Left cardiac atrium (tissue), 4 donors: ENCODE measurements around the gene MRAP. TPM values are rescaled to one million over a fixed set of nuclear protein-coding genes. Genes with fewer than 3 reads are reported as not detected.
A peak's percentile ranks its signal among the peaks of the same experiment; 100 is the strongest.

ENCODE experiments used
- ATAC-seq, 2 donors: fragments of 200-7000 bp; cut with Tn5 transposase; one replicate each; pipeline ENCODE4 v1.9.1; 2020; ENCODE audit warnings: mild to moderate bottlenecking in 2 of 2, moderate library complexity in 2 of 2
- DNase-seq: peaks from one replicate; pipeline ENCODE4 v3.0.0-alpha.2; 2020
- intact Hi-C, 2 donors: fragments of 100-400 bp; cut with DNase I; formaldehyde crosslinking; loops; one replicate each; pipeline versions ENCODE4 v1.14.1 to v1.15.1; 2022 to 2023
- total RNA-seq, 2 donors: library from RNA; stranded (reverse); fragmentation: NEBNext Ultra II Directional; extraction: Animal tissue kit (Norgen Biotek cat#: 25700); gene quantifications; one replicate each; pipeline ENCODE4 v1.2.1, GENCODE V29; 2021
- donor health status: DM: no; HTN: yes; CAD: no.
- donor health status: DM: no; HTN: yes; CAD: no; lungs with severe emphysema.
- donor health status: DM: yes; HTN: yes; CAD: no.
- donor health status: Dilated cardiomyopathy.

The MRAP gene
- total RNA-seq, 2 donors from 2014 or later: 15.0 to 22.3 TPM

DNA sequence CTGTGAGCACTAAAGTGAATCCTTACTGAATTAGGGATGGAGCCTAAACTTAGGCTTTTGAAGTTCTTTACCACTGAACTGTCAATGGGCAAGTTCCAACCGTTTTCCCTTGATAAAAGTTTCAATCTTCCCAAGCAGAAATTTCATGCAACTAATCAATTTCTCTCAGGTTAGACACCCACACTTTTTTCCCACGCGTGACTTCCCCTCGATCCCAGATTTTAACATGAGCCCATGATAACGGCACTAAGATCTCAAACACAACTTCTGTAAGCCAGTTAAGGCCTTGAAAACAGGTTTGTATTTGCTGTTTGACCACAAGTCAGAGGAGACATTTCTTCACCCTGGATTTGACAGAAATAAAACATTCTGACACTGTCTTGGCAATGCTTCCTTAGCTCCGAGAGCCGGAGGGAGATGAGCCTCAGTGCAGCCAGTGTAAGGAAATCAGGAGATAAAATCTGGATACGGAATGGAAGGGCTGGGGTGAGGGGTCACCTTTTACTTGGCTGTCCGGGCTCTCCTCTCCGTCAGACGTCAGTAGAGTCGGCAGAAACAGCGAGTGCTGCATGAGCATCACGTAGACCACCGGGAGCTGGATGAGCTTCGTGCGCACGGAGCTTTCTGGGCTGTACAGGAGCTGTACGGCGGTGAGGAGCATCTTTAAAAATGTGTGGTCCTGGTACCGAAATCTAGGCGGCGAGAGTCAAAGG lies 39.7 kb downstream of the MRAP start:
- ATAC-seq: no peak
- no peak for DNase-seq
- intact Hi-C loops: no loop called here

DNA sequence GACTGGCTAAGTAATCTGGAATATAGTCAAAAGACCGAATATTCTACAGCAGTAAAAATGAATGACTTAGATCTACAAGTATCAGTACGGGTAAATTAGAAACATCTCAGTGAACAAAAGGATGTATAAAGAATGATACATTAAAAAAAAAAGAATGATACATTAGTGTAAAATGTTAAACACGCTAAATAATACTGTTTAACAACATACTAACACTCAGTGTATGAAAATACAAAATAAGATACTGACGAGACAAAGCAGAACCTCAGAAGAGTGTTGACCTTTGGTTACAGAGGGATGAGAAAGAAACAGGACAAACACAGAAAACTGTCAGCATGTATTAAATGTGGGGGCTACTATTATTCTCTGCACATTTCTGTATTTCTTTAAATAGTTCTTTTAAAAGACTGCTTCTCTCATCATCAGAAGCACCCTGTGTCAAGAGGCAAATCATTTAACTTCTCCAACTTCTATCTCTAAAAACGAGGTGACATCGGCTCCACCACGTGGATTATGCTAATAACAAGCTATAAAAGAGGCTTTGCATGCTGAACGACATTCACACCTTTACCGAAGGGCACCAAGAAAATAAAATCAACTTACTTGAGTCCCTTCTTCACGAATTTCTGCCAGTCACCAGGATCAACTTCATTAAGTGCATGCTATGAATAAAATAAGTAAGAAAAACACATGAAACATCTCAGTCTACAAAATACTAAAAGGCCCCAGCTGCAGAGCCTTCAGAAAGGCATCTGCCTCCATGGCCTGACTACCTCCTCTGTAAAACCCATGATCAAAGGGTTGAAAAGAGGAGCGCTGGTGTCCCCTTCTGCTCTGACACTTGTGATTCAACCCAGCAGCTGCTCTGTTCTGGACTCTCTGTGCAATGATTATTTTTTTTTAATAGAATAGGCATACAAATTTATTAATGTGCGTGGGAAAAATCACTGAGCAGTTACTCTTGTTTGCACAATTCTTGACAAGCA lies 42.5 kb downstream of the MRAP start:
- intact Hi-C loops: no loop called here
- ATAC-seq: no peak
- DNase-seq: no peak

DNA sequence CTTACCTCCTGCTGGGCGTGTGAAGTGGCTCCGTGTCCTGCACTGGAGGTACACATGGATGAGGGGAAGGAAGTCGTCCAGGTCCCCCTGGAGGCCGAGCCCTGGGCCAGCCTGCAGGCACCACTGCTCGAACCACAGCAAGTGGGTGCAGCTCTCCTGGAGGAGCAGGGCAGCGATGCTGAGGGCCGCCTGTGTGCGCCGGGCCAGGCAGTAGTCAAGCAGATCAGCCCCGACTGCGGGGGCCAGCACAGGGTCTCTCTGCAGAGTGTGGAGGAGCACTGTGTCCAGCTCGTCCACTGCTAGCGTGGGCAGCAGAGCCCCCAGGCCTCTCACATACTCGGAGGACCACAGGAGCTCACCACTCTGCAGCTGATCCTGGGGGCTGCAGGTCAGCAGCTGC lies 48.3 kb downstream of the MRAP start:
- DNase-seq: no peak
- no peak for ATAC-seq
- intact Hi-C loops: no loop called here

DNA sequence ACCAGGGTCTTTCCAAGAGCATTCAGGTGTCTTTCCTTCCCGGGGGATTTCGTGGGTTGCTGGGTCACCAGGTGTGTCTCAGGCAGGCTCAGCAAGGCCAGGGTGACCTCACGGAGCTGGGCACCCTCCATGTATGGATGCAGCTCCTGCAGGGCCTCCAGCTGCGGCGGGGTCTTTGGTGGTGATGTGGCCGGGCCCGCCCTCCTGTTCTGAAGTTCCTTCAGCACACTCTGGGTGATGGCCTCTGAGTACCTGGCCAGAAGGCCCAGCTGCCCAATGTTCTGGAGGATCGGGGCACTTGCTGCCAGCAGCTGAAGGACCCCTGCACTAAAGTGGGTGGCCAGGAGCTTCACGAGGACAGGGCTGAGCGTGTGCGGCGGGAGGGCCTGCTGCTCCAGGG lies 48.7 kb downstream of the MRAP start:
- no peak for ATAC-seq
- no peak for DNase-seq
- intact Hi-C loops: no loop called here

DNA sequence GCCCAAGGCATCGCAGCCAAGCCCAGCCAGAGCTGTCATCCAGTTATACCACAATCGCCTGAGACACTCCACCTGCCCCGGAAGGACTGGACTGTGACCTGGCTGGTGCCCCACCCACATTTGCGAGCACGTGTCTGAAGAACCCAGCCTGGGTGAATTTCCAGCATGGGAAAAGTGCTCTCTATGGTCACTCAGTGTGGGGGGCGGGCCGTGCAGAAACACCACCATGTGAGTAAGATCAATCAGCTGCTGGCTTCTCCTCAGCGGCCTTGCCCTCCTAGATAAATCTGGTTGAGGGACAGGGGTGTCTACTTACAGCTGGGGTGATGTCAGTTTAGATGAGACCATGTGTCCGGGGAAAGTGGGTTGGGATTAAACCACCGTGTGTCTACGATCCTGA lies 49.3 kb downstream of the MRAP start:
- ATAC-seq (no peak), DNase-seq (no peak)
- intact Hi-C loops: no loop called here

DNA sequence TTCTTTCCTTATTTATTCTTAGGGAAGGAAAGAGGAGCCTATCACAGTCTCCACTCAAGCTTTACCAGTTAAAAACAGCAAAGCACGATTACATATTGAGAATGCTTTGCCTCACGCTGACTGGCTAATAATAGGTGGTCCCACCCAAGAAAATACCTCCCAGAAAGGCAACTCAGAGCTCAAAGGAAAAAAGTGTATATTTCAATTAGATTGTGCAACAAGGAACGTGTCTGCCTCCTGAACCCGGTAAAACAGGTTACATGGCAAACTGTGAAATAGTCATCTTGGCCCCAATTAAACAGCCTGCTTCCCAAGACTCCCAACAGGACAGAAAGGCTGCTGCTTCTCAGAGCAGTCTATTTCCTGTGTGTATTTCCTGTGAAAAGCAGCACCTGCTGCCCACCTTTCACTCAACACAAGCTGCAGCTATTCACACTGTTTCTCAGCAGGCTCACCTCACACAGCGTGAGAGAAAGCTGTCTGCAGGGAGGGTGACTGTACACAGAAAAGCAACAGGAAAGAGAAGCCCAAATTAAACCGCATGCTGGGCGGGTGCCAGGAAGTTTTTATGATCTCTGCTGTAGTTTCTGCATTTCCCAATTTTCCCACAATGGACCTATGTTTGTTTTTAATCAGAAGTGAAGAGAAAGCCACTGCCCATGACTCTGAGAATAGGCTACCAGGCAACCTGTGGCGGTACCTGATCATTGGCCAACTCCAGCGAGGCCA lies 50.1 kb downstream of the MRAP start:
- ATAC-seq (no peak), DNase-seq (no peak)
- intact Hi-C loops: no loop called here

DNA sequence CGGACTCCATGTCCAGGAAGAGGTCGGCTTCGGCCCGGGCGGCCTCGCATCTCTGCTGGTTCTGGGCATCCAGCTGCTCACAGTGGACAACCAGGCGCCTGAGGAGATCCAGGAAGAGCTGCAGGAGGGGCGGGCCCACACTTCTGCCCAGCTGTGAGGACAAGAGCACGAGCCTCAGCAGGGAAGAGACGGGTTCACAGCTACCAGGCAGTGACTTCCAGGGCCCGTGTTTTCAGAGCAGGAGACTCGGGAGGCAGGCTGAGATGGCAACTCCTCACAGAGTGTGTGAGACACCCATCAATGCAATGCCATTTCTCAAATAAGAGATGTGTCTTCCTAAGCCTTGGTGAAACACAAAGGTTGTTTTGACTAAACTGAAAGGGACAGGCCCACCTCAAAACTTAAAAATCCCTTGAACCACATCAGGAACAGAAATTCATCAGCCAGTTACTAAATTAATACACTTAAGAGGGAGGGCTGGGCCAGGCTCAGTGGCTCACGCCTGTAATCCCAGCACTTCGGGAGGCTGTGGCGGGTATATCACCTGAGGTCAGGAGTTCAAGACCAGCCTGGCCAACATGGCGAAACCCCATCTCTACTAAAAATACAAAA lies 50.8 kb downstream of the MRAP start:
- intact Hi-C loops: no loop called here
- ATAC-seq (no peak), DNase-seq (no peak)

DNA sequence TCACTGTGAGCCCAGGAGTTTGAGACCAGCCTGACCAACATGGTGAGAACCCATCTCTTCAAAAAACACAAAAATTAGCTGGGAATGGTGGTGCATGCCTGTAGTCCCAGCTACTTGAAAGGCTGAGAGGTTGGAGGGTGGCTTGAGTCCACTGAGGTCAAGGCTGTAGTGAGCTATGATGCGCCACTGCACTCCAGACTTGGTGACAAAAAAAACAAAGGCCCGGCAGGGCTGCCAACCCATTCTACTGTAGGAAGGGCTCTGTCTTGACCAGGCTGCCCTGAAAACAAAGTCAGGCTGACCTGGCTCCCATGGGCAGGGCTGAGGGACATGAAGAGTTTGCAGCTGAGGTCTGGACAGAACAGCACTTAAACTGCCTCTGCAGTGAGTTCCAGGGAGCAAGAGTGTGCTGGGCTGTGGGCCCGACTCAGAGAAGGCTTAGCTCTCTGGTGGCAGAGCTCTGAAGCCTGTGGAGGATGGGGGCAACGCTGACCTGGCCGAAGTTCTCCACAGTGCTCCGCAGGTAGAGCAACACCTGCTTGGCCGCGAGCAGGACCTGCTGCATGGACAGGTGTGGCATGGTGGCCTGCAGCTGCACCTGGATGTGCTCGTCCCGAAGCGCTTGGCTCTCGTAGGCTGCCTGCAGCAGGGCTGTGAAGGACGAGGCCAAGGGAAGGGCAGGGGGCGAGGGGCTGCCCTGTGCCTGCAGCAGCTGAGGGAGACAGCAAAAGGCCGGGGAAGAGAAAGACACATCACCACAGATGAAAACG lies 51.7 kb downstream of the MRAP start:
- ATAC-seq (no peak), DNase-seq (no peak)
- intact Hi-C loops: no loop called here

DNA sequence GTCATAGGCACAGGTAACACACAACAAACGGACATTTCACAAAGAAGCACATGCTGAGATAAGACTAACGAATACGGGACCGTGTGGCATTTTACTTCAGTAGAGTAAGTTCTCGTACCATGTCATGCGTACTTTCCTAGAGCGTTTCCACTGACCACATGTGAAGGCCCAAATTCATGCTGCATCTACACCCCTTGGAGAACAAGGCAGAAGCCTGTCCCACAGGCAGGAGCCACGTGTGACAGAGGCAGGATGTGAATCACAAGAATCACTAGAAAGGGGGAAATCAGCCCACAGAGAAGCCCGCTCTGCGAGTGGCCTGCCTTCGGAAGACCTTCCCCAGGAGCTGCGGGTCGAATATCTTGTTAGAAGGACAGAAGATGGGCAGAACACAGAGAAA lies 52.3 kb downstream of the MRAP start:
- intact Hi-C loops: no loop called here
- no peak for DNase-seq
- no peak for ATAC-seq

DNA sequence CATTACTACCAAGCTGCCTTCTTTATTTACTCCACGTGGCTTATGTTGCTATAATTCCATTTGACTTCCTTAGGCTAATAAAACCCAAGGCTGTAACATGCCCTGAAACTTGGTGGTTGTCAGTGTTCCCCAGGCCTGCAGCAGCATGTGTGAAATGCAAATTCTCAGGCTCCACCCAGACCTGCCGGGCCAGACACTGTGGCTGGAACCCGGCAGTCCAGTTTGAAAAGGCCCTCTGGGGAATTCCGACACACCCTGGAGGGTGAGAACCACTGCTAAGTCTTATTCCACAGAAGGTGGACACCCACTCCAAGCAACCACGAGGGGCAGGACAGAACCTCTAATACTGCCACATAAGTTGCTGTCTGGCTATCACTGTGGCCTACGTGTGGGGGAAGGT lies 52.8 kb downstream of the MRAP start:
- no peak for DNase-seq
- intact Hi-C loops: no loop called here
- no peak for ATAC-seq

DNA sequence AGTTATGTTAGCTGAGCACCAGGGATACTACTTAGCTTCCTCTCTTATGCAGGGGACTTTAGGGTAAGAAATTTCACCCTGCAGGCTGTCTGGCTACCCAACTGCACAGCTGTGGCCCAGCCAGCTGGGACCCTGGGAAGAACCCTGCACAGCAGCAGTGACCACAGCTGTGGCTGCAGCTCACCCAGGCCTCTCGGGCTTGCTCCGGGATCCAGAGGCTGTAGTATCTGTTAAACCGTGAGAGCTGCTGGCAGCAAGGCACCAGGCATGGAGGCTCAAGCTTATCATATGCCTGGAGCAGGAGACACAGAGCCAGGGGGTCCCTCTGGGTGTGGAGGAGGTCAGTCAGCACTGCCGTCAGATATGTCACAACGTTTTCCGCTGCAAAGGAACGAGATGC lies 53.9 kb downstream of the MRAP start:
- ATAC-seq (no peak), DNase-seq (no peak)
- intact Hi-C loops: no loop called here

DNA sequence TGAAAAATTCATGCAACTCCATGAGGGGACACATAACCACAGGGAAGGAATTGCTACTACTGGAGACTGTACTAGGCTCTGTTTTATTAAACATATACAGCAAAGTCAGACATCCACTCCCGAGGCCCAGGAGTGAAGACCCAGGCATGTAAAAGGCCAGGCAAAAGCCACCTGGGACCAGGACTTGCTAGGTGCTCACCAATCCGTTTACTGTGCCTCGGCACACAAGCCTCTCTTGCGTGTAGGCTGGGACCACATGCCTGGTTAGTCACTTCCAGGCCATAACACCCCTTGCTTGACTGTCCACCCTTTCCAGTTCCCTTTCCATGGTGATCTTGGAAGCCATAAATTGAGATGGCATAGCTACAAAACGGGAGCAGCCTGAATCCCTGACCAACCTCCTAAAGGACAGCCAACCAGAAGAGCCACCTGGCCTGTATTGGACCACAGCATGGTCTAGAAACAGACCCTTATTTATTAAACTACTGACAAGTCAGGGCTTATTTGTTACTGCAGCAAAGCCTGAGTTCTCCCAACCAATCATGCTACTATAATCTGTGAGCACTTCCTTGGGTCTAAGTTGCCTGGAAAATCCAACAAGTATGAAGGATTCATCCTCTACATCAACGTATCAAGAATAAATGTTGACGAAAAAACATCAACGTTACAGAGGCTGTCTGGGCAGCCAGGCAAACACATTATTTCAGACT lies 54.5 kb downstream of the MRAP start:
- intact Hi-C loops: no loop called here
- DNase-seq (no peak), ATAC-seq (no peak)

DNA sequence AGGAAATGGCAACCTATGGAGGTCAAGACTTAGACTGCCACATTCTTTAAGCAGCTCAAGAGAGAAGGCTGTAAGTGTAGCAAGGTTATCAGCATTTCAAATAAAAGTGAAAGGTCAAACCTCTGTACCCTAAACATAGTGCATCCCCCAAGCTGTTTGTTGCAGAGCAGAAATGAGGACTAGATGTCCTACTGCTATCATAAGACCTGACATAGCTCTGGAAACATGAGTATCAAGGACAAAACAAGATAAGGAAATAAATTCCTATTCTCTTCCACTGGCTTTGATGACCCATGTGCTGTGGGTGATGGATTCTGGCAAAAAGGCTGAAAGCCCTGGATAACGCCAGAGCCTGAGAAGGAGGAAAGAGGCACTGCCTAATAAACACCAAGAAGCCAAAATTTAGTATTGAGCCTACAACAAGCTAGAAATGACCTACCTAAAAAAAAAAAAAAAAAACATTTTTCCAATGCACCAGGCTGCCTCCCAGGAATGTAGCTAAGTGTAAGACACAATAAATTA lies 58.3 kb downstream of the MRAP start:
- ATAC-seq: peak; percentile 26 to 43
- intact Hi-C loops: no loop called here
- DNase-seq: no peak

DNA sequence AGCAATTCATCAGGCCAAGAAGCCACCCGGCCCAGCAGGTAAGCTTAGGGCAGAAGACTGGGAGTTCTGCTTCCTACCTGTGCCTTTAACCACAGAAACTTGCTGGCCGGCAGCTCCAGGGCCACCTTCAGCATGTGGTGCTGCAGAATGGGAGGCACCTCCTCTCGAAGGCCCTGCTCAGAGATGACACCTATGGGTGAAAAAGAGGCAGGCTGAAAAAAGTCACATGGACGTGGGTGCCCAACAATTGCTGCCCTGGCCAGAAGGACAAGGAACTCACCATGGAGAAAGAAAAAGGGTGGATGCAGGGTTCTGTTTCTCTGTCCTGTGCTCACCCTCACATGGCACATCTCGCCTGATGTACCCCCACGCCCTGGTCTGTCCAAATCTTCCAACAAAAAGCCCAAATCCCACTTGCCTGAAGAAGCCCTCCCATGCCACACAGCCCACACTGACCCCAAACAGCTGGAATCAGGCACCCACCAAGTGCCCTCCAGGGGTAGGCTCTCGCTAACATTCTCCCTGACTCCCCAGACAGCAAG lies 61.1 kb downstream of the MRAP start:
- no peak for DNase-seq
- intact Hi-C loops: no loop called here
- ATAC-seq: no peak

DNA sequence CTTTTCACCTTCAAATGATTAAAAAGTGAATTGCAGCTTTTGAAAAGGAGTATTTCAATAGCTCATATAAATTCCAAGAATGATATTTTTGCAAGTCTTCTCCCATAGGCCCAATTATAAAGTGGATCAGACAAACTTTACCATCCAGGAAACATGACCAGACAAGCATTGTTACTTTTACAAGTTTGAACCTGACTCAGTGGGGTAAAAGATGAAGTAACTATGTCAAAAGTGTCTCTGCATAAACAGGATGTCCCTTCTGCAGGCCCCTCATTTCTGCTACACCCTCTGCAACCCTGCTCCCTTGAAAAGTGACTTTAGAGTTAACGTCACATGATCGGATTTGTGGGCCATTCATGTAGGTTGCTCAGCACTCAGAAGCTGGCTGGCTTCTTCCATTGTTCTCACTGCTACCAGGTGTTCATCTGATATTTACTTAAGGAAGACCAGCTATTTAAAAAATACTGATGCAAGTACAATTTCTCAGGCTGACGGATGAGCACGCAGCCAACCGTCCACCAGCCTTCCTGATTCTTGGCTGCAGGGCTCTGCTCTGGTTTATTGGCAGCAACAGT lies 61.8 kb downstream of the MRAP start:
- intact Hi-C loops: no loop called here
- no peak for ATAC-seq
- DNase-seq: no peak
